ENCODE measurements around the gene PLB1. TPM values are rescaled to one million over a fixed set of nuclear protein-coding genes. Genes with fewer than 3 reads are reported as not detected.

PLB1 gene
- total and polyA plus RNA-seq, 12 donors: 1.0 to 51.1 (median 8.3) TPM

- no peaks in the 10 kb centered on the region for H3K9me3 ChIP-seq (replicated peaks in 1 of 3)
- no peak overlapping the region for H3K27ac ChIP-seq
- DNase-seq: no peak
- no peaks in the 10 kb centered on the region for H3K36me3 ChIP-seq (replicated peaks in 1 of 2)
- 81 to 93% (median 82%) methylated on average over 2 of the region's 2 CpGs for WGBS, 4 donors
- H3K4me3 ChIP-seq: no peak overlapping the region
- H3K27me3 ChIP-seq: no peaks in the 10 kb centered on the region
- intact Hi-C loops (cut with DNase I): no loop called here
- TF ChIP-seq POLR2A (IDR thresholded peaks at IDR 0.05): no peak
- peaks cover 0 to 5% of the 10 kb centered on the region in 2 donors for H3K4me1 ChIP-seq (replicated peaks in 1 of 2)
These were observed 16.2 kb downstream of the PLB1 start for GRCh38 chr2:28511871-28512606.

GRCh38 chr2:28512607-28512965, 16.7 kb downstream of the PLB1 start:
- Histone ChIP-seq H3K27me3 (no peaks in the 10 kb centered on the region), H3K4me1 (replicated peaks in 1 of 2) (peaks cover 0 to 5% of the 10 kb centered on the region in 2 donors), H3K9me3 (replicated peaks in 1 of 3) (no peaks in the 10 kb centered on the region), H3K36me3 (replicated peaks in 1 of 2) (no peaks in the 10 kb centered on the region), H3K4me3 (no peak overlapping the region), H3K27ac (no peak overlapping the region)
- no peak for TF ChIP-seq CTCF (IDR thresholded peaks at IDR 0.05)
- no peak for TF ChIP-seq POLR2A (IDR thresholded peaks at IDR 0.05)
- 63 to 82% (median 70%) methylated on average over 1 of the region's 1 CpG for WGBS, 4 donors
- DNase-seq: no peak
- intact Hi-C loops (cut with DNase I): no loop called here

- Histone ChIP-seq H3K36me3 (replicated peaks in 1 of 2) (no peaks in the 10 kb centered on the region), H3K4me1 (replicated peaks in 1 of 2) (peaks cover 0 to 5% of the 10 kb centered on the region in 2 donors), H3K27me3 (no peaks in the 10 kb centered on the region), H3K27ac (no peak overlapping the region), H3K9me3 (replicated peaks in 1 of 3) (no peaks in the 10 kb centered on the region), H3K4me3 (no peak overlapping the region)
- no peak for DNase-seq
- 70 to 85% (median 78%) methylated on average over 1 of the region's 1 CpG for WGBS, 4 donors
- intact Hi-C loops (cut with DNase I): no loop called here
- TF ChIP-seq POLR2A (IDR thresholded peaks at IDR 0.05): no peak
- TF ChIP-seq CTCF (IDR thresholded peaks at IDR 0.05): no peak
These were observed 17.2 kb downstream of the PLB1 start for GRCh38 chr2:28513097-28513496.

- no peak for DNase-seq
- intact Hi-C loops (cut with DNase I): no loop called here
- H3K36me3 ChIP-seq (replicated peaks in 1 of 2): no peaks in the 10 kb centered on the region
- no peak overlapping the region for H3K27ac ChIP-seq
- no peaks in the 10 kb centered on the region for H3K27me3 ChIP-seq
- no peaks in the 10 kb centered on the region for H3K9me3 ChIP-seq (replicated peaks in 1 of 3)
- peaks cover 0 to 1% of the 10 kb centered on the region in 2 donors for H3K4me1 ChIP-seq (replicated peaks in 1 of 2)
- H3K4me3 ChIP-seq: no peak overlapping the region
- 82 to 93% (median 90%) methylated on average over 5 of the region's 5 CpGs for WGBS, 4 donors
- TF ChIP-seq POLR2A (IDR thresholded peaks at IDR 0.05): no peak
These were observed 19.4 kb downstream of the PLB1 start for GRCh38 chr2:28515176-28515751.

DNA sequence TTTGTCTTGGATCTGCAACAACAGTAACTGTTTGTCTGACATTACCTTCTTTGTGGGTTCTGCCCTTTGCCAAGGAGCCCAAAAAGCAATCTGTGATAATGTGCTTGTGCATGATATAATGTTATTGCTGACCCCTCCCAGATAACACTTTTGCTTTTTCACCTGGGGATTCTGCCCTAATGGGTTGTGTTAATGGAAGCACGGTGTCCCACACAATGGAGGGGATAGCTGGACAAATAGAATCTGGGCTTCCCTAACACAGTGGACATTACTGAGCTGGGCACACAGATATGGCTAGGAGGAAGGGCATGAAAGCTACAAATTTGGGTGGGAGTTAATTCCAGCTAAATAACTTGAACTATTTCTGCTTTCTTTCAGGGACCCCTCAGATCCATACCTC, 20.6 kb downstream of the PLB1 start:
- Histone ChIP-seq H3K27ac (no peak overlapping the region), H3K9me3 (replicated peaks in 1 of 3) (no peaks in the 10 kb centered on the region), H3K4me1 (replicated peaks in 1 of 2) (no peaks in the 10 kb centered on the region), H3K36me3 (replicated peaks in 1 of 2) (no peaks in the 10 kb centered on the region), H3K27me3 (no peaks in the 10 kb centered on the region), H3K4me3 (no peak overlapping the region)
- intact Hi-C loops (cut with DNase I): no loop called here
- WGBS, 4 donors: 92 to 100% (median 94%) methylated on average over 1 of the region's 1 CpG
- DNase-seq: no peak
- no peak for TF ChIP-seq CTCF (IDR thresholded peaks at IDR 0.05)
- no peak for TF ChIP-seq POLR2A (IDR thresholded peaks at IDR 0.05)

Data from adrenal gland (tissue), 12 donors.